Measurements from ENCODE around the gene GRB14.

GRCh38 chr2:164511738-164512137, 109.5 kb downstream of the GRB14 start:
- no peak for TF ChIP-seq CTCF (IDR thresholded peaks at IDR 0.05)
- TF ChIP-seq EZH2 (IDR thresholded peaks at IDR 0.05) = no peak
